SK-N-DZ (cell line): ENCODE data around the gene LAMTOR2. TPM values are rescaled to one million over a fixed set of nuclear protein-coding genes. Genes with fewer than 3 reads are reported as not detected.
A peak's percentile ranks its signal among the peaks of the same experiment; 100 is the strongest.
"Not testable (repeated sequence)": the region's sequence is repeated elsewhere in the genome, so short reads cannot be mapped to it uniquely, and the experiment has no call there.

ENCODE experiments used
- DNase-seq: peaks from one replicate; pipeline ENCODE4 v3.0.0-alpha.2; 2015; ENCODE audit warnings: low spot score
- polyA plus RNA-seq, 2 experiments: library from polyadenylated mRNA; depleted of rRNA; stranded (reverse); fragments of >200 nt; gene quantifications; 2 replicates each; pipeline ENCODE4 v1.2.3, GENCODE V29; 2014

Gene LAMTOR2
- polyA plus RNA-seq (2014; cell fraction: cytosol; rRNA removed): 43.7 and 52.4 TPM in 2 replicates
- 21.0 and 33.7 TPM in 2 replicates for polyA plus RNA-seq (2014; cell fraction: nucleus; rRNA removed)

DNA sequence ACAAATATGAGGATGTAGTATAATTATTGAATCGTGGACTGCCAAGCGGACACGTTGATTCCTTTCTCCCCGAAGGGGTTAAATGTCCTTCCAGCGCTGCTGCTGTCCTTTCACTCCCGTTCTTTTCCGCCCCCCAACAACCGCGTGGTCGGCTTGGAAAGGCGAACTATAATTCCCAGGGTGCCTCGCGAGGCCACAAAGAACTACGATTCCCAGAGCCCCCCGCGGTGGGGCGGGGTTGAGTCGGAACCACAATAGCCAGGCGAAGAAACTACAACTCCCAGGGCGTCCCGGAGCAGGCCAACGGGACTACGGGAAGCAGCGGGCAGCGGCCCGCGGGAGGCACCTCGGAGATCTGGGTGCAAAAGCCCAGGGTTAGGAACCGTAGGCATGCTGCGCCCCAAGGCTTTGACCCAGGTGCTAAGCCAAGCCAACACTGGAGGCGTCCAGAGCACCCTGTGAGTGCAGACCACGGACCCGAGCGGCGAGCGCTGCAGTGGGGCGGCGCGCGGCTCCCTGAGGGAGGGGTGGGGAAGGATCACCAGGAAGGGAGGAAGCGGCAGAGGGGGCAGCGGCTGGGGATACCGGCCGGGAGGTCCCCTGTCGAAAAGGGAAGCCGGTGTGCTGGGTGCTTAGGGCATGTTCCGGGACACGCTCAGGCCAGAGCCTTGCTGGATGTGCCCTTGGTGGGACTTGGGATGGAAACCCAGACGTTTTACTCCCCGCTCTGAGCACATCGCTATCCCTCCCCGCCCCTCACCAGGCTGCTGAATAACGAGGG is at the start of gene LAMTOR2:
Gene LAMTOR2, plus strand, starts transcription at position 283 of the 781 bp plus-strand sequence. Its CDS starts 108 bp downstream, at position 391.
- DNase-seq: peak; percentile 99

GRCh38 chr1:156004843-156005584 is 49.6 kb upstream of the LAMTOR2 start:
- no peak for DNase-seq

GRCh38 chr1:156006666-156007376 is 47.8 kb upstream of the LAMTOR2 start:
- no peak for DNase-seq

DNA sequence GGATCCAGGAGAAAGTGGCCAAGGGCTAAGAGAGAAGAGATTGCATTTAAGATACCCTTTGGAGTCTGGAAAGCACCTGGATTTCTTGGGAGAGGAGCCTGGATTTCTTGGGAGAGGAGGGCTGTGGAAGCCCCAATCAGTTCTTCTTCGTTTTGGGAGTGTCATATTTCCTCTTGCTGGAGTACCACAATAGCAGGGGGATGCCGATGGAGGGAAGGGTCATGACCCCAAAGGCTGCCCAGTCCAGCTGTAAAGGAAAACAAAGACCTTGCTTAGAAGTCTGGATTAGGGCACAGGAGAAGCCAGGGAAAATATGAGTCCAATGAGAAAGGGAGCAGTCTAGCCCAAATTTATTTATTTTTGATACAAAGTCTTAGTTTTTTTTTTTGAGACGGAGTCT is 45.2 kb upstream of the LAMTOR2 start:
- no peak for DNase-seq

DNA sequence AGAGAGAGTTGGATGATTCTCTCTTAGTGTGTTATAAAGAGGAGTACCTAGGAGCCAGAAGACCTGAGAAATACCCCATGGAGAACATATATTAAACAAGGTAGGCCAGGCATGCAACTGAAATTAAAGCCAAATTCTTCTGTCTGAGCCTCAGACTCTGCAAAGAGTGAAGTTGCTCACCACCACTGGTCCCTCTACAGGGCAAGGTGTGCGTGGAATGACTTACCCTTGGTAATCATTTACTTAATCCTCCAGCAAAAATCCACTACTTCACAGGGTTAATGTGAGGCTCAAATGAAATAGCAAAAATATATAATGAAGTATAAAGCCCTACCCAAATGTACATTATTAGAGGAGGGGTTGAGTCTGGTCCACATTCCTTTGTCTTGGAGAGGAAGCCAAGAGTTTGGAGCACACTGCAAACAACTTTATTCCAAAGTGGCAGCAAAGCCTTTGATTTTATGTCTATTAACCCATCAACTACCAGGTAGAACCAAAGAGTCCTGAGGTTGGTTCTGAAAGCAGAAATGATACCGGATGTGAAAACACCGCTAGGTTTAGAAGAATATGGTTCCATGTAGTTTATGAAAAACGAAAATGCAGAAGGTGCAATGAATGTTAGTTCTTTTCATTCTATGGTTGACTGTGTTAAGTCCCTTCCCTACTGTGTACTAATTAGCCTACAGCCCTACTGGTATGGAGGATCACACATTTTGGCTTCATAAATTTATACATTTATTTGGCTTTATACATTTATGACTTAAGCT is 42.3 kb upstream of the LAMTOR2 start:
- no peak for DNase-seq

- DNase-seq: no peak
Observed at GRCh38 chr1:156014829-156015228, 39.8 kb upstream of the LAMTOR2 start.

DNA sequence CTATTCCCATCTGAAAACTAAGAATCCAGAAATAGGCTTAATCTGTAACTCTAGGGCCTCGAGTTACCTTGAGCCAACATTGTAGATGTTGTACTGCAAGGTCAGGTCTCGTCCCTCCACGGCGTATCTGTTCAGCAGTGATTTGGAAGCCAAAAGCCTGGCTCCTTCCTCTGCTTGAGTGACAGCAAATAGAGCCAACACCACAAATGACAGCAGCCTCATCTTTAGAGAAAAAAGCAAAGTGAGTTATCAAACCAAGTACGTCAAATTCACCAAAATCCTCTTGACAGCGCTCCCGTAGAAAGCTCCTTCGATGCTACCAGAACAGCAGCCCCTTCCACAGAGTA is 34.7 kb upstream of the LAMTOR2 start:
- DNase-seq: no peak

GRCh38 chr1:156020293-156021092 is 34.1 kb upstream of the LAMTOR2 start, which contains the start of gene SSR2:
SSR2 (minus strand) TSS chr1:156020951; CDS start chr1:156020167, 784 bp downstream.
- DNase-seq: peak; percentile 96

- DNase-seq: no peak
Observed at GRCh38 chr1:156021093-156021428, 33.5 kb upstream of the LAMTOR2 start.

DNA sequence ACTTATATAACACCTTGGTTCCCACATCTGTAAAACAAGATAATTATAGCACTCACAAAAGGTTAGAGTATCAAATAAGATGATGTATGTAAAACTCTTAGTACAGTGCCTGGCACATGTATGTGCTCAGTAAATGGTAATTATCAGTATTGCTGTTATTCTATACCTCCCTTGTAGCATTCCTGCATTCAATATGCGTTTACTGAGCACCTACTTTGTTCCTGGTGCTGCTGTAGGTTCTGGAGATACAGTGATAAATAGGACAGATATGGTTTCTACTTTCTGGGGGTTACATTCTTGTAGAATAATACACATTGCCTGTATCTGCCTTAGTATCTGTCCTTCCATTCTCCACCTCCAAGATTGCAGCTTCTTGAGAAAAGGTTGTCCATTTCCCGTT is 32.6 kb upstream of the LAMTOR2 start:
- DNase-seq: no peak

GRCh38 chr1:156024801-156025200 is 29.8 kb upstream of the LAMTOR2 start:
- no peak for DNase-seq

- peak; percentile 83 for DNase-seq
Observed at GRCh38 chr1:156025876-156026275, 28.7 kb upstream of the LAMTOR2 start.

GRCh38 chr1:156026588-156026987 is 28.0 kb upstream of the LAMTOR2 start:
- no peak for DNase-seq

DNA sequence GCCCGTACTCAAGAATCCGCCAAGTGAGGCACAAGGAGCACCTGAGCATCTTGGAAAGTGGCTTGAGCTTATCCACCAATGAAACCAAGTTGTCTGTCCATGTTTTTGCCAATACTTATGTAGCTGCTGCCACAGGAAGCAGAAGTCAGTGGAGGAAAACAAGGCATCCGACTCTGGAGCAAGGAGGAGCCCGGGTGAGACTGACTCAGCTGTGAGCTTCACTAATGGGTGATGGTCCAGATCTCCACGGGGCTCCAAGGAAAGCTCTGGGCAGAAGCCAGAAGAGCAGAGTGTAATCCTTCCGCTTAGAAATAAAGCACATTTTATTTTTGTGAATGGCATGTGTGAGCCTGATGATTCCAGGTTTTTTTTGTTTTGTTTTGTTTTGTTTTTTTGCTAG is 21.6 kb upstream of the LAMTOR2 start:
- no peak for DNase-seq

GRCh38 chr1:156034991-156035390 is 19.6 kb upstream of the LAMTOR2 start:
- DNase-seq: not testable (repeated sequence)

DNA sequence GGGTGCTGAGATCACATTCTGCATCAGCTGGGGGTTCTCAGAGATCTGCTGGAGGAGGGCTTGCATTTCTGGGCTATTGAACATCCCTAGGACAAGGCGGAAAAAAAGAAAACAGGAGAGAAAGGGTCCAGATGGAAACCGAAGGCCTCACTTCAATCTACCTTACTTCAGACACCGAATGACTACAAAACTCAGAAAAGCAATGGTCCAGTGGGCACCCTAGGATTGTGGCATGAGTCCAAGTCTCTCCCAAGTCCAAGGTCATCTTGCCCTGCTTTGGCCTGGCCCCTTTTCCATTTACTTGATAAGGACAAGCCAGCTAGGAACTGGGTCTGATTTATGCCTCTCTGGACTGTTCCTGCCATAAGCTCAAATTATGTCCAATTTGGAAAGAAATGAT is 11.8 kb upstream of the LAMTOR2 start:
- DNase-seq: no peak

DNA sequence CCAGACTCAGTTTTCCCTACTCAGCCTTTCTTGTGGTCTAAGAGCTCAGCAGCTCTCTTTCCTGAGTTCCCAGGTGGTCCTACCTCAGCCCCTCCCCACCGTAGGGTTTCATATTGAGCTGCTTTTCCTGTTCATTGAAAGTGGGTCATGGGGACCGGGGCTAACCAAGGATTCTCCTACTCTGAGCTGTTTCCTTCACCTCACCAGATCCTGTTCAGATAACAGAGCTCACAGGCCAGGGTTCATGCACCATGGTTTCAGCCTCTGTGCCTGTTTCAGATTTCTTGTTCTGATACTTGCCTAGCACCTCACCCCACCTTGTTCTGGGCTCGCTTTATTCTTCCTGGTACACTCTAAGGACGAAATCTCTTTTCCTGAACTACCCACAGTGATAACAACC is 9.5 kb upstream of the LAMTOR2 start:
- DNase-seq: no peak

- no peak for DNase-seq
Observed at GRCh38 chr1:156048663-156049258, 5.8 kb upstream of the LAMTOR2 start.

DNA sequence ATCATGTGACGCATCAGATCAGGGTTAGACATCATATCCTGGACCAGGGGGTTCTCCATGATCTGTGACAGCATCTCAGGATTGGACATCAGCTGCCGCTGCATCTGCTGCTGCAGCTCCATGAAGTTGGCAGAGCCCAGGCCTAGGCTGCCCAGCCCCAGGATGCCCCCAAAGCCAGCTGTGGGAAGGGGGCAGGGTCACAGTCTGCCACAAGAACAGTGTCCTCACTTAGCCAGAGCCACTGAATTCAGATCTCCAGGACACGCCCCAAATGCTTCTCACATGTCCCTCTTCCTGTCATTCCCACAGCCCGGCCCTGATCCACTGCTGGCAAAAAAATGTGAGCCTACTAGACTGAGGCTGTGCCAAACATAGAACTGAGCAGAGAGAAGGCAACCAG is 4.2 kb upstream of the LAMTOR2 start:
- no peak for DNase-seq

GRCh38 chr1:156051011-156051725 is 3.4 kb upstream of the LAMTOR2 start:
- DNase-seq: no peak
